ENCODE results near the gene LRRC4C.

DNA sequence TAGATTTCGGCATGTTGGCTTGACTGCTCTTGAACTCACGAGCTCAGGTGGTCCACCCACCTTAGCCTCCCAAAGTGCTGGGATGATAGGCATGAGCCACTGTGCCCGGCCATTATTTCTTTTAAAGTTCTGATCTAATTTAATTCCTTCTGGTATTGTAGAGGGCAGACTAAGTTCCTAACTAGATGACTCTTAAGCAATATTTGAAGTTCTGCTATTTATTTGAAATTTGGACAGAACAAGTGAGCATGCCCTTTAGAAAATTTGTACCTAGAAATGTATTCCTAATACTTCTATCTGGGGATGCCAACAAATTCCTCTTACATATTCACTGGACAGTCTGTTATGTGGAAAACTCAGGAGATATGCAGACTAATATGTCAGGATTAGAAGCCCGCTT lies 746.4 kb downstream of the LRRC4C start:
- TF ChIP-seq POLR2AphosphoS5 (IDR thresholded peaks at IDR 0.05) (no peak), POLR2A (IDR thresholded peaks at IDR 0.05) (no peak)

Measured in gastroesophageal sphincter (tissue), 2 donors.